OCI-LY3 (cell line): Measurements from ENCODE around the gene ATP10D.

Experiments
- H2AFZ ChIP-seq: fragments of 200-600, 300-600 bp; shearing (Covaris generic); 2 replicates; pipeline ENCODE4 v1.6.0; 2014; ENCODE audit warnings: antibody characterized with exemption, low read depth, low read length
- H3K27ac ChIP-seq: fragments of 200-600, 300-600 bp; sonication (generic); 2 replicates; pipeline ENCODE4 v1.5.1; 2014; ENCODE audit warnings: mild to moderate bottlenecking, low read length, moderate library complexity, mixed read lengths
- H3K27me3 ChIP-seq: fragments of 200-600, 300-600 bp; sonication (generic); 2 replicates; pipeline ENCODE4 v1.6.1; 2014; ENCODE audit warnings: low read depth, low read length, mixed read lengths
- H3K36me3 ChIP-seq: fragments of 200-600, 300-600 bp; sonication (generic); replicated peaks from 2 replicates; pipeline ENCODE3; 2014; ENCODE audit warnings: low read depth, low read length, mixed read lengths
- H3K4me1 ChIP-seq: fragments of 300-600, 200-600 bp; sonication (generic); 2 replicates; pipeline ENCODE4 v1.6.1; 2014; ENCODE audit warnings: low read length, mixed read lengths
- H3K4me2 ChIP-seq: fragments of 200-600, 300-600 bp; sonication (generic); 2 replicates; pipeline ENCODE4 v1.6.1; 2014; ENCODE audit warnings: low read length, mixed read lengths
- H3K4me3 ChIP-seq: fragments of 300-600, 200-600 bp; sonication (generic); 2 replicates; pipeline ENCODE4 v1.5.1; 2014; ENCODE audit warnings: antibody characterized with exemption, mild to moderate bottlenecking, low read length, moderate library complexity
- H3K79me2 ChIP-seq: fragments of 300-600, 200-600 bp; shearing (Covaris generic); 2 replicates; pipeline ENCODE4 v1.6.1; 2014; ENCODE audit warnings: mild to moderate bottlenecking, low read length, mixed read lengths
- H3K9ac ChIP-seq: fragments of 300-600, 200-600 bp; shearing (Covaris generic); 2 replicates; pipeline ENCODE4 v1.6.0; 2014; ENCODE audit warnings: mild to moderate bottlenecking, low read length, moderate library complexity
- H3K9me3 ChIP-seq: fragments of 200-600, 300-600 bp; shearing (Covaris generic); 2 replicates; pipeline ENCODE4 v1.6.1; 2014; ENCODE audit warnings: low read length, mixed read lengths; ENCODE audit not compliant: insufficient read depth
- H4K20me1 ChIP-seq: fragments of 200-600, 300-600 bp; sonication (generic); 2 replicates; pipeline ENCODE4 v1.6.1; 2016; ENCODE audit warnings: low read length, mixed read lengths; ENCODE audit not compliant: insufficient read depth
- EZH2phosphoT487 ChIP-seq: fragments of 200-600 bp; shearing (Covaris generic); IDR thresholded peaks from 2 replicates; pipeline ENCODE4 v1.6.1; 2018; ENCODE audit warnings: antibody characterized with exemption, mixed run types, low read depth
- TF ChIP-seq, protein P1 (sequence below): fragments of 200-600, 300-600 bp; sonication (generic); IDR thresholded peaks from 2 replicates; pipeline ENCODE4 v1.5.1; 2014; ENCODE audit warnings: antibody characterized with exemption, low read length, low read depth

ATP10D gene

DNA sequence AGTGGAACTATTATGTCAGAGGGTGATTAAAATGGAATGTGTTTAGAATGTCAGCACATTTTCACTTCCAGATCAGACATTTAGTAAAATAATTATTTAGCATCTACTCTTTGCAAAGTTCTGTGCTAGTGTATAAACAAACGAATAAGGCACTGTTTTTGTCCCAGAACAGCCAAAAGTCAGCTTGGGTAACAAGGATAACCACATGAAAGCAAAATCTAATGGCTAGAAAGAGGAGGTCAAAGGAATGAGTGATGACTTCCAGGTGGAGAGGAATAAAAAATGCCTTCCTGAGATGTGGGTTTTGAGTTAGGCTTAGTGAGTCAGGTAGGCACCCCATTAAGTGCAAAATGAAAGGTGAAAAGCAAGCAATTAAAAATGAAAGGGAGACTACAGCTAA, 112.6 kb downstream of the ATP10D start:
- no peak overlapping the region for H3K4me2 ChIP-seq
- H2AFZ ChIP-seq = no peak overlapping the region
- no peak overlapping the region for H3K4me3 ChIP-seq
- no peaks in the 10 kb centered on the region for H4K20me1 ChIP-seq
- H3K4me1 ChIP-seq = no peaks in the 10 kb centered on the region
- no peaks in the 10 kb centered on the region for H3K27me3 ChIP-seq
- H3K36me3 ChIP-seq = no peaks in the 10 kb centered on the region
- no peaks in the 10 kb centered on the region for H3K9me3 ChIP-seq
- TF ChIP-seq EZH2phosphoT487 = no peak
- TF ChIP-seq, protein P1, sequence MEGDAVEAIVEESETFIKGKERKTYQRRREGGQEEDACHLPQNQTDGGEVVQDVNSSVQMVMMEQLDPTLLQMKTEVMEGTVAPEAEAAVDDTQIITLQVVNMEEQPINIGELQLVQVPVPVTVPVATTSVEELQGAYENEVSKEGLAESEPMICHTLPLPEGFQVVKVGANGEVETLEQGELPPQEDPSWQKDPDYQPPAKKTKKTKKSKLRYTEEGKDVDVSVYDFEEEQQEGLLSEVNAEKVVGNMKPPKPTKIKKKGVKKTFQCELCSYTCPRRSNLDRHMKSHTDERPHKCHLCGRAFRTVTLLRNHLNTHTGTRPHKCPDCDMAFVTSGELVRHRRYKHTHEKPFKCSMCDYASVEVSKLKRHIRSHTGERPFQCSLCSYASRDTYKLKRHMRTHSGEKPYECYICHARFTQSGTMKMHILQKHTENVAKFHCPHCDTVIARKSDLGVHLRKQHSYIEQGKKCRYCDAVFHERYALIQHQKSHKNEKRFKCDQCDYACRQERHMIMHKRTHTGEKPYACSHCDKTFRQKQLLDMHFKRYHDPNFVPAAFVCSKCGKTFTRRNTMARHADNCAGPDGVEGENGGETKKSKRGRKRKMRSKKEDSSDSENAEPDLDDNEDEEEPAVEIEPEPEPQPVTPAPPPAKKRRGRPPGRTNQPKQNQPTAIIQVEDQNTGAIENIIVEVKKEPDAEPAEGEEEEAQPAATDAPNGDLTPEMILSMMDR = no peak
- no peak overlapping the region for H3K27ac ChIP-seq
- H3K9ac ChIP-seq = no peak overlapping the region
- no peaks in the 10 kb centered on the region for H3K79me2 ChIP-seq

DNA sequence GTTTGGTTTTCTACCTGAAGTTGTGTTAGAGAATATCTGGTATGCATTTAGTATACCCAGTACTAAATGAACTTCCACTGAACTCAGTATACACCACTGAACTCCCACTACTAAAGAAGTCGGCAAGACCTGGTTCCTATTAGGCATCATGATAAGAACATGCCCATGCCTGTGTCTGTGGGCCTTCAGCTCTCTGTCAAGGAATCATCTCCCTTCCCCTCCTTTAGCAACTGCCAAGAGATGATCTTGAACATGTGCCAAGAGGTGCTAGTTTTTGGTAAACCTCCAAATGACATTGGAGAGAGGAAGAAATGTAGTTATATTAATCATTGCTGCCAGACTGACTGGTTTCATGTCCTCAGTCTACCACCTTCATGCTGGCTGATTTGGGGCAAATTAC, 113.2 kb downstream of the ATP10D start:
- no peaks in the 10 kb centered on the region for H3K36me3 ChIP-seq
- H4K20me1 ChIP-seq = no peaks in the 10 kb centered on the region
- H3K27ac ChIP-seq = no peak overlapping the region
- H3K9ac ChIP-seq = no peak overlapping the region
- no peak overlapping the region for H3K4me3 ChIP-seq
- no peaks in the 10 kb centered on the region for H3K79me2 ChIP-seq
- no peak overlapping the region for H2AFZ ChIP-seq
- no peak overlapping the region for H3K4me2 ChIP-seq
- H3K27me3 ChIP-seq = no peaks in the 10 kb centered on the region
- TF ChIP-seq, protein P1 = no peak
- no peak for TF ChIP-seq EZH2phosphoT487
- no peaks in the 10 kb centered on the region for H3K4me1 ChIP-seq
- no peaks in the 10 kb centered on the region for H3K9me3 ChIP-seq

DNA sequence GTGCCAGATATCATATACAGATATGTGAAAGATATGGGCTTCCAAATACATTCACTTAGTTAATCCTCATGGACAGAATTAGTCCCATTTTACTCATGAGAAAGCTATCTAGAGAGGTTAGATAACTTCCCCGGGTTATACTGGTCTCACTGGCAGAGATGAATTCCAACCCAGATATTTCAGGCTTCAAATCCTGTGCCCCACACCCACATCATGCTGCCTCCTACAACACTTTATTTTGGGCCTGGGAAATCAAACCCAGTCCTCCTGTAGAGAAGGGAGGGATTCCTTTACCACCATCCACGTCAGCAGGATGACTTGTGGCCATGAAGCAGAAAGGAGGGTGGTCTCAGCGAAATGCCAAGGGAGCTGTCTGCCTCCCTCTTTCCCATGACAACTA, 113.8 kb downstream of the ATP10D start:
- Histone ChIP-seq H3K27ac (no peak overlapping the region), H3K4me1 (no peaks in the 10 kb centered on the region), H3K79me2 (no peaks in the 10 kb centered on the region), H3K9me3 (no peaks in the 10 kb centered on the region), H3K9ac (no peak overlapping the region), H3K36me3 (no peaks in the 10 kb centered on the region), H2AFZ (no peak overlapping the region), H3K4me2 (no peak overlapping the region), H3K4me3 (no peak overlapping the region), H3K27me3 (no peaks in the 10 kb centered on the region), H4K20me1 (no peaks in the 10 kb centered on the region)
- no peak for TF ChIP-seq EZH2phosphoT487
- TF ChIP-seq, protein P1 = no peak

DNA sequence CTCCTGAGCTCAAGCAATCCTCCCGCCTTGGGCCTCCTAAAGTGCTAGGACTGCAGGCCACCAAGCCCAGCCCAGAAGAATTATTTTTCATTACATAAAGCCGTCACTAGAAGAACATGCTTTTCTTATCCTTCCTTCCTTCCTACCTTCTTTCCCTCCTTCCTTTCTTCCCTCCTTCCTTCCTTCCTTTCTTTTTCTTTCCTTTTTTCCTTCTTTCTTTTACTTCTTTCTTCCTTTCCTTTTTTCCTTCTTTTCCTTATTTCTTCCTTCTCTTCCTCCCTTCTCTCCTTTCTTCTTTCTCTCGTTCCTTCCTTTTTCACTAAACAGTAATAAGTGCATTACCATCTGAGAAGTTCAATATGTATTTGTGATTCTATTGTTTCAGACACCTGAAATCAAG, 121.4 kb downstream of the ATP10D start:
- Histone ChIP-seq H3K4me2 (no peak overlapping the region), H3K79me2 (no peaks in the 10 kb centered on the region), H3K9me3 (no peaks in the 10 kb centered on the region), H3K36me3 (no peaks in the 10 kb centered on the region), H3K27ac (no peak overlapping the region), H3K27me3 (no peaks in the 10 kb centered on the region), H3K9ac (no peak overlapping the region), H4K20me1 (no peaks in the 10 kb centered on the region), H2AFZ (no peak overlapping the region), H3K4me1 (no peaks in the 10 kb centered on the region), H3K4me3 (no peak overlapping the region)
- no peak for TF ChIP-seq EZH2phosphoT487
- TF ChIP-seq, protein P1 = no peak
